GM23248 (cell line): ENCODE data around the gene HTR3C.
"Not testable (repeated sequence)": the region's sequence is repeated elsewhere in the genome, so short reads cannot be mapped to it uniquely, and the experiment has no call there.

Experiments used
- EZH2 ChIP-seq: fragments of 200-600 bp; sonication (generic); IDR thresholded peaks from 2 replicates; pipeline ENCODE4 v1.6.1; 2018; ENCODE audit warnings: antibody characterized with exemption, mild to moderate bottlenecking; ENCODE audit not compliant: insufficient read depth, poor library complexity, severe bottlenecking
- EZH2phosphoT487 ChIP-seq: fragments of 200-600 bp; sonication (generic); IDR thresholded peaks from 2 replicates; pipeline ENCODE4 v1.6.1; 2018; ENCODE audit warnings: antibody characterized with exemption, moderate library complexity, mild to moderate bottlenecking, low read depth; ENCODE audit not compliant: insufficient read depth

GRCh38 chr3:184028275-184028890, 24.5 kb upstream of the HTR3C start:
- TF ChIP-seq EZH2, EZH2phosphoT487: not testable (repeated sequence)
